ENCODE measurements around the gene UBR3.
"Not testable (repeated sequence)": the region's sequence is repeated elsewhere in the genome, so short reads cannot be mapped to it uniquely, and the experiment has no call there.

The UBR3 gene

GRCh38 chr2:169955940-169956339 lies 128.7 kb downstream of the UBR3 start:
- no peak for DNase-seq (ENCODE audit: low read depth)

- DNase-seq (ENCODE audit: low read depth) = not testable (repeated sequence)
These were observed 130.0 kb downstream of the UBR3 start for GRCh38 chr2:169957219-169957618.

- DNase-seq (ENCODE audit: low read depth) = no peak
These were observed 134.7 kb downstream of the UBR3 start for GRCh38 chr2:169961911-169962310.

GRCh38 chr2:169963786-169964185 lies 136.5 kb downstream of the UBR3 start:
- DNase-seq (ENCODE audit: low read depth) = no peak

GRCh38 chr2:169964740-169965139 lies 137.5 kb downstream of the UBR3 start:
- no peak for DNase-seq (ENCODE audit: low read depth)

- DNase-seq (ENCODE audit: low read depth) = no peak
These were observed 138.2 kb downstream of the UBR3 start for GRCh38 chr2:169965495-169965894.

GRCh38 chr2:169966454-169966853 lies 139.2 kb downstream of the UBR3 start:
- no peak for DNase-seq (ENCODE audit: low read depth)

GRCh38 chr2:169968743-169969142 lies 141.5 kb downstream of the UBR3 start:
- no peak for DNase-seq (ENCODE audit: low read depth)

- no peak for DNase-seq (ENCODE audit: low read depth)
These were observed 148.0 kb downstream of the UBR3 start for GRCh38 chr2:169975221-169975620.

GRCh38 chr2:169976335-169976851 lies 149.1 kb downstream of the UBR3 start:
- DNase-seq (ENCODE audit: low read depth) = no peak

GRCh38 chr2:169977530-169977929 lies 150.3 kb downstream of the UBR3 start:
- no peak for DNase-seq (ENCODE audit: low read depth)

GRCh38 chr2:169978402-169979017 lies 151.3 kb downstream of the UBR3 start:
- no peak for DNase-seq (ENCODE audit: low read depth)

- no peak for DNase-seq (ENCODE audit: low read depth)
These were observed 151.8 kb downstream of the UBR3 start for GRCh38 chr2:169979025-169979424.

GRCh38 chr2:169980001-169980400 lies 152.7 kb downstream of the UBR3 start:
- no peak for DNase-seq (ENCODE audit: low read depth)

GRCh38 chr2:169980643-169981042 lies 153.4 kb downstream of the UBR3 start:
- DNase-seq (ENCODE audit: low read depth) = no peak

GRCh38 chr2:169982929-169983328 lies 155.7 kb downstream of the UBR3 start:
- no peak for DNase-seq (ENCODE audit: low read depth)

GRCh38 chr2:169983506-169983905 lies 156.3 kb downstream of the UBR3 start:
- DNase-seq (ENCODE audit: low read depth) = no peak

GRCh38 chr2:169984145-169984544 lies 156.9 kb downstream of the UBR3 start:
- DNase-seq (ENCODE audit: low read depth) = no peak

- DNase-seq (ENCODE audit: low read depth) = no peak
These were observed 167.5 kb downstream of the UBR3 start for GRCh38 chr2:169994752-169995151.

- DNase-seq (ENCODE audit: low read depth) = no peak
These were observed 170.1 kb downstream of the UBR3 start for GRCh38 chr2:169997140-169997887.

GRCh38 chr2:169999054-169999453 lies 171.8 kb downstream of the UBR3 start:
- DNase-seq (ENCODE audit: low read depth) = no peak

GRCh38 chr2:170002096-170002495 lies 174.8 kb downstream of the UBR3 start:
- no peak for DNase-seq (ENCODE audit: low read depth)

- DNase-seq (ENCODE audit: low read depth) = no peak
These were observed 178.4 kb downstream of the UBR3 start for GRCh38 chr2:170005702-170006101.

Data from stimulated activated CD4-positive, alpha-beta T cell treated with anti-CD3 and anti-CD28 coated beads, Interleukin-2, amount 100 ng/mL, for 4 hours (primary cell).